ENCODE measurements around the gene RASGRF1. TPM values are rescaled to one million over a fixed set of nuclear protein-coding genes. Genes with fewer than 3 reads are reported as not detected.

The RASGRF1 gene
- polyA plus RNA-seq, 1 donor from 2014 or later: 11.0 TPM

GRCh38 chr15:78955355-78955754 lies 135.2 kb downstream of the RASGRF1 start:
- no peaks in the 10 kb centered on the region for H4K20me1 ChIP-seq (ENCODE audit: insufficient read depth)
- no peaks in the 10 kb centered on the region for H3K9me3 ChIP-seq (ENCODE audit: low read length)
- no peaks in the 10 kb centered on the region for H3K79me2 ChIP-seq (replicated peaks; ENCODE audit: insufficient read depth, low read length)
- no peak overlapping the region for H3K4me2 ChIP-seq (ENCODE audit: low read length)
- no peak for TF ChIP-seq EP300 (conservative IDR thresholded peaks at IDR 0.05; ENCODE audit: poor library complexity, severe bottlenecking)
- TF ChIP-seq MXI1 (conservative IDR thresholded peaks at IDR 0.05; ENCODE audit: poor library complexity, severe bottlenecking): no peak
- no peak for TF ChIP-seq TAF1 (IDR thresholded peaks at IDR 0.05; ENCODE audit: low read depth)
- TF ChIP-seq SMC3 (conservative IDR thresholded peaks at IDR 0.05; ENCODE audit: poor library complexity): no peak
- no peak for TF ChIP-seq REST (IDR thresholded peaks at IDR 0.05; ENCODE audit: borderline replicate concordance)
- no peak for TF ChIP-seq CTCF (IDR thresholded peaks at IDR 0.05; ENCODE audit: poor library complexity, severe bottlenecking)
- no peak for TF ChIP-seq POLR2AphosphoS5 (IDR thresholded peaks at IDR 0.05)
- no peak for TF ChIP-seq RAD21 (conservative IDR thresholded peaks at IDR 0.05)
- TF ChIP-seq EZH2 (IDR thresholded peaks at IDR 0.05; ENCODE audit: borderline replicate concordance, insufficient read depth, low read length, poor library complexity, severe bottlenecking): no peak
- no peak overlapping the region for H3K9ac ChIP-seq (ENCODE audit: low read length)
- H3K27me3 ChIP-seq (ENCODE audit: insufficient read depth, low read depth, low read length): no peaks in the 10 kb centered on the region
- no peaks in the 10 kb centered on the region for H3K9me2 ChIP-seq (ENCODE audit: insufficient read depth, low read length)
- no peak overlapping the region for H3K4me3 ChIP-seq (ENCODE audit: low read length)
- no peaks in the 10 kb centered on the region for H3K36me3 ChIP-seq (ENCODE audit: insufficient read depth, low read length)
- H2AFZ ChIP-seq (ENCODE audit: low read depth, low read length): no peak overlapping the region
- no peak overlapping the region for H3K27ac ChIP-seq (ENCODE audit: low read length)
- no peaks in the 10 kb centered on the region for H3F3A ChIP-seq (ENCODE audit: insufficient read depth, low read length, poor library complexity, severe bottlenecking)

- Histone ChIP-seq H2AFZ (ENCODE audit: low read depth, low read length) (no peak overlapping the region), H3K79me2 (replicated peaks; ENCODE audit: insufficient read depth, low read length) (no peaks in the 10 kb centered on the region)
Measured at GRCh38 chr15:78951841-78952238, 138.7 kb downstream of the RASGRF1 start.

More at GRCh38 chr15:78951841-78952238, 138.7 kb downstream of the RASGRF1 start:
- TF ChIP-seq EP300 (conservative IDR thresholded peaks at IDR 0.05; ENCODE audit: poor library complexity, severe bottlenecking): no peak
- TF ChIP-seq POLR2AphosphoS5 (IDR thresholded peaks at IDR 0.05): no peak
- no peak for TF ChIP-seq SMC3 (conservative IDR thresholded peaks at IDR 0.05; ENCODE audit: poor library complexity)
- Histone ChIP-seq H3K4me2 (ENCODE audit: low read length) (no peak overlapping the region), H3K9ac (ENCODE audit: low read length) (no peak overlapping the region), H3F3A (ENCODE audit: insufficient read depth, low read length, poor library complexity, severe bottlenecking) (no peaks in the 10 kb centered on the region), H3K4me3 (ENCODE audit: low read length) (no peak overlapping the region), H3K36me3 (ENCODE audit: insufficient read depth, low read length) (no peaks in the 10 kb centered on the region), H4K20me1 (ENCODE audit: insufficient read depth) (no peaks in the 10 kb centered on the region), H3K27ac (ENCODE audit: low read length) (no peak overlapping the region), H3K9me2 (ENCODE audit: insufficient read depth, low read length) (no peaks in the 10 kb centered on the region), H3K9me3 (ENCODE audit: low read length) (no peaks in the 10 kb centered on the region), H3K27me3 (ENCODE audit: insufficient read depth, low read depth, low read length) (no peaks in the 10 kb centered on the region)

Data from neural cell (in vitro differentiated cells).